B cell (primary cell): ENCODE data around the gene SPTAN1.

Experiments used
- CTCF ChIP-seq: fragments of 200-600 bp; IDR thresholded peaks from one replicate; pipeline ENCODE4 v1.8.0; 2022; ENCODE audit warnings: antibody characterized with exemption, mild to moderate bottlenecking
- EZH2 ChIP-seq: IDR thresholded peaks from 2 replicates; pipeline ENCODE4 v1.6.1; 2012; ENCODE audit warnings: borderline replicate concordance, low read depth, mild to moderate bottlenecking, moderate library complexity, low read length; ENCODE audit not compliant: insufficient read depth, poor library complexity, severe bottlenecking

DNA sequence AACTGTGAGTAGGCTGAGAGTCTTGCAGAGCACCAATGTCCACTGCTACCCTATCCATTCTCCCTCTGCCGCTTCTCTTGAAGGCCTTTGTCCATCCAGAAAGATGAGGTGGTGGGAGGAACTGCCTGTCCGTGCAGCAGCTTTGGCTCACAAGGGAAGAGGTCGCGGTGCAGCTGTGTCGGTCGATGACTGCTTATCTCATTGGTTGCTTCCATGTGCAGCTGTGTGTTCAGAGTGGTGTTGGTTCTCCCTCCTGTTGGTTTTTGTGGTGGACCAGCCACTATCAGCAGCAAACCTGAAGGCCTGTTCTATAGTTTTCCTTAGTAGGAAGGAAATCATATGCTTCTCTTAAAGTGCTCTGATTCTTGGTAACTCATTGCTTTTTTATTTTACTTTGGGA lies 40.7 kb downstream of the SPTAN1 start:
- TF ChIP-seq CTCF (no peak), EZH2 (no peak)
